GM12878 (cell line): ENCODE results near the gene ZC4H2. TPM values are rescaled to one million over a fixed set of nuclear protein-coding genes. Genes with fewer than 3 reads are reported as not detected.

Source experiments
- ATAC-seq: fragments of 200-7000 bp; cut with Tn5 transposase; 3 replicates; pipeline ENCODE4 v1.9.1; 2020; ENCODE audit warnings: mild to moderate bottlenecking, moderate library complexity
- BruUV-seq: library from RNA; stranded (reverse); fragments of 400-500 nt; replicated peaks from 2 replicates; lab custom pipeline; 2021; lab: Mats Ljungman, UMichigan
- CTCF ChIA-PET: fragments of 300-600 bp; sonication (Branson Sonifier 250); formaldehyde crosslinking; extraction: SDS; loops from one replicate; lab custom pipeline; 2021; ENCODE audit warnings: inconsistent platforms; lab: Yijun Ruan, JAX
- POLR2A ChIA-PET: fragments of 350-600 bp; formaldehyde crosslinking; extraction: SDS; loops from one replicate; lab custom pipeline; 2021; ENCODE audit warnings: inconsistent platforms; lab: Charles Lee
- RAD21 ChIA-PET: fragments of 300-600 bp; sonication (Branson Sonifier 250); formaldehyde crosslinking; loops from one replicate; lab custom pipeline; 2023; ENCODE audit warnings: antibody characterized with exemption; ENCODE audit not compliant: unreplicated experiment; lab: Charles Lee
- SMC1A ChIA-PET: fragments of 300-600 bp; sonication (Branson Sonifier 250); formaldehyde crosslinking; loops from one replicate; lab custom pipeline; 2023; ENCODE audit not compliant: unreplicated experiment, uncharacterized antibody; lab: Charles Lee
- DNase-seq: peaks from one replicate; pipeline ENCODE4 v3.0.0-alpha.2; 2011; ENCODE audit warnings: low read depth, low spot score
- FAIRE-seq: peaks from 3 replicates; lab custom pipeline; 2011; peaks lifted over from hg19 to GRCh38; lab: Jason Lieb, UNC
- H2AFZ ChIP-seq: 2 replicates; pipeline ENCODE4 v1.6.0; 2011; ENCODE audit warnings: low read depth, low read length, control low read depth; ENCODE audit not compliant: control insufficient read depth
- H3K27ac ChIP-seq: 2 replicates; pipeline ENCODE4 v1.5.1; 2011; ENCODE audit warnings: control low read depth; ENCODE audit not compliant: control insufficient read depth, insufficient read depth
- H3K27me3 ChIP-seq, 2 experiments: replicated peaks in 1 of 2; 2 replicates each; pipeline versions ENCODE4 v1.6.0 to v1.6.1; 2011; ENCODE audit warnings: low read length in 1 of 2; ENCODE audit not compliant: control insufficient read depth in 2 of 2, insufficient read depth in 2 of 2
- H3K36me3 ChIP-seq, 2 experiments: 2 replicates each; pipeline ENCODE4 v1.5.1; 2011; ENCODE audit warnings: low read length in 1 of 2; ENCODE audit not compliant: control insufficient read depth in 2 of 2, insufficient read depth in 2 of 2
- H3K4me1 ChIP-seq: 2 replicates; pipeline ENCODE4 v1.6.1; 2011; ENCODE audit warnings: mild to moderate bottlenecking, low read length, moderate library complexity, mixed read lengths; ENCODE audit not compliant: control insufficient read depth, insufficient read depth
- H3K4me2 ChIP-seq: 2 replicates; pipeline ENCODE4 v1.6.0; 2011; ENCODE audit warnings: control low read depth; ENCODE audit not compliant: control insufficient read depth, insufficient read depth
- H3K4me3 ChIP-seq: fragments of 200-600 bp; sonication (generic); 2 replicates; pipeline ENCODE4 v1.5.1; 2016
- H3K79me2 ChIP-seq: 2 replicates; pipeline ENCODE4 v1.6.0; 2011; ENCODE audit warnings: low read length; ENCODE audit not compliant: control insufficient read depth, insufficient read depth
- H3K9ac ChIP-seq: 2 replicates; pipeline ENCODE4 v1.8.0; 2011; ENCODE audit warnings: low read length, control low read depth, mixed read lengths; ENCODE audit not compliant: control insufficient read depth, insufficient read depth
- H3K9me3 ChIP-seq: replicated peaks from 3 replicates; pipeline ENCODE4 v1.5.1; 2011; ENCODE audit warnings: mild to moderate bottlenecking, low read length; ENCODE audit not compliant: control insufficient read depth, insufficient read depth
- H4K20me1 ChIP-seq: 2 replicates; pipeline ENCODE4 v1.6.0; 2011; ENCODE audit not compliant: control insufficient read depth, insufficient read depth
- ATF7 ChIP-seq: fragments of 450-650 bp; IDR thresholded peaks from 2 replicates; pipeline ENCODE4 v1.6.1; 2016; ENCODE audit warnings: low read depth, mild to moderate bottlenecking
- BRCA1 ChIP-seq: IDR thresholded peaks from 2 replicates; pipeline ENCODE4 v1.6.1; 2011; ENCODE audit warnings: low read depth, low read length, improper control_type of control experiment
- POLR2AphosphoS2 ChIP-seq: IDR thresholded peaks from 2 replicates; pipeline ENCODE4 v1.6.1; 2011; ENCODE audit warnings: low read depth, mild to moderate bottlenecking, low read length, improper control_type of control experiment, moderate library complexity
- SKIL ChIP-seq: fragments of 450-650 bp; IDR thresholded peaks from 2 replicates; pipeline ENCODE4 v1.6.1; 2017; ENCODE audit warnings: mild to moderate bottlenecking, low read depth, inconsistent platforms; ENCODE audit not compliant: poor library complexity, severe bottlenecking
- in situ Hi-C: fragments of 300-500 bp; cut with MboI; formaldehyde crosslinking; loops from 9 replicates; pipeline ENCODE4 v1.14.3; 2018; ENCODE audit warnings: mixed read lengths
- intact Hi-C: fragments of 100-400 bp; cut with micrococcal nuclease; formaldehyde crosslinking; loops from one replicate; pipeline ENCODE4 v1.14.2; 2022; ENCODE audit not compliant: unreplicated experiment
- polyA plus RNA-seq, 11 experiments: library from polyadenylated mRNA; depleted of rRNA in 4 of 11; unstranded in 6 of 11; stranded (reverse) in 5 of 11; fragments of >200 nt; fragmentation: Nextera tagmentation in 4 of 11; fragmentation: Illumina TruSeq in 1 of 11; extraction: Ambion mirVana in 4 of 11; extraction: Trizol in 1 of 11; gene quantifications; 1 replicate in 1 of 11; 2 replicates in 10 of 11; pipeline versions ENCODE4 v1.2.1 to v1.2.3, GENCODE V29; 2011 to 2016; ENCODE audit warnings: inconsistent platforms in 2 of 11, missing spikeins in 2 of 11, low read depth in 1 of 11
- total RNA-seq, 4 experiments: library from RNA; depleted of rRNA in 3 of 4; stranded (reverse); fragments of >200 nt in 3 of 4; fragmentation: Illumina TruSeq in 1 of 4; extraction: Trizol in 1 of 4; gene quantifications; 2 replicates each; pipeline versions ENCODE4 v1.2.1 to v1.2.3, GENCODE V29; 2013 to 2021

The ZC4H2 gene
- total and polyA plus RNA-seq, 10 of the 15 experiments (the other 5 are each of a cell fraction or from before 2014, with no cell fraction given), result 0.27 to 1.8 (median 0.67) TPM

- Histone ChIP-seq H3K4me2 (no peak overlapping the region), H3K36me3 (no peaks in the 10 kb centered on the region), H3K27me3 (no peaks in the 10 kb centered on the region), H2AFZ (no peak overlapping the region), H3K27ac (no peak overlapping the region), H4K20me1 (no peaks in the 10 kb centered on the region), H3K4me1 (no peaks in the 10 kb centered on the region), H3K9me3 (no peaks in the 10 kb centered on the region; the same call in 2 of the 3 replicates), H3K9ac (no peak overlapping the region), H3K79me2 (no peaks in the 10 kb centered on the region), H3K4me3 (no peak overlapping the region)
- no TSS peak for BruUV-seq
- ChIA-PET RAD21 (no interaction called here), POLR2A (interaction anchor here (0.6 kb wide), 1 partner anchor 1326 kb away, joined by 5 read pairs; no protein-coding TSS in a partner anchor), CTCF (no interaction called here), SMC1A (no interaction called here)
- TF ChIP-seq ATF7 (no peak), POLR2AphosphoS2 (no peak), SKIL (no peak), BRCA1 (no peak)
- FAIRE-seq, result no peak
- ATAC-seq, result no peak
- DNase-seq, result no peak
- in situ Hi-C loops, result no loop called here
- intact Hi-C loops, result no loop called here
Measured at GRCh38 chrX:64867217-64867616, 109.0 kb downstream of the ZC4H2 start.

Other genes with a start within 250 kb of the ZC4H2 start
- gene ZC3H12B, start 58.4 kb upstream of the ZC4H2 start, total RNA-seq (2014; rRNA removed), result not detected in 2 replicates
- gene ZC3H12B, start 58.4 kb upstream of the ZC4H2 start, total RNA-seq (2014; rRNA removed; fragmentation: Illumina TruSeq; extraction: Trizol), result not detected in 2 replicates
- not detected in 2 replicates for gene ZC3H12B, start 58.4 kb upstream of the ZC4H2 start, total RNA-seq (2021)
- 0.05 and 0.12 TPM in 2 replicates for gene ZC3H12B, start 58.4 kb upstream of the ZC4H2 start, polyA plus RNA-seq (2011; rRNA removed)
- not detected in 2 replicates for gene ZC3H12B, start 58.4 kb upstream of the ZC4H2 start, polyA plus RNA-seq (2014; fragmentation: Illumina TruSeq; extraction: Trizol)
- gene ZC3H12B, start 58.4 kb upstream of the ZC4H2 start, polyA plus RNA-seq (2014; fragmentation: Nextera tagmentation; extraction: Ambion mirVana), result under 1 TPM; 0.07 to 0.13 TPM
- gene ZC3H12B, start 58.4 kb upstream of the ZC4H2 start, polyA plus RNA-seq (2014; rRNA removed), result not detected in 2 replicates
- gene ZC3H12B, start 58.4 kb upstream of the ZC4H2 start, polyA plus RNA-seq (2016; fragmentation: Nextera tagmentation; extraction: Ambion mirVana), result under 1 TPM; 0.20 to 0.23 TPM